Peyer's patch (tissue), 4 donors: ENCODE measurements around the gene AIFM1.

Experiments used
- POLR2A ChIP-seq, 2 donors: fragments of 450-650 bp; IDR thresholded peaks; one replicate each; pipeline ENCODE4 v1.5.1; 2017; ENCODE audit warnings: antibody characterized with exemption in 2 of 2, mild to moderate bottlenecking in 2 of 2, moderate library complexity in 2 of 2
- TF ChIP-seq, protein P1 (sequence below), 6 experiments: fragments of 450-650 bp in 4 of 6; fragments of 200-600 bp in 2 of 6; sonication (generic) in 1 of 6; IDR thresholded peaks; one replicate each; pipeline ENCODE4 v1.5.1; 2017 to 2019; ENCODE audit warnings: antibody characterized with exemption in 6 of 6, mild to moderate bottlenecking in 3 of 6, moderate library complexity in 1 of 6

DNA sequence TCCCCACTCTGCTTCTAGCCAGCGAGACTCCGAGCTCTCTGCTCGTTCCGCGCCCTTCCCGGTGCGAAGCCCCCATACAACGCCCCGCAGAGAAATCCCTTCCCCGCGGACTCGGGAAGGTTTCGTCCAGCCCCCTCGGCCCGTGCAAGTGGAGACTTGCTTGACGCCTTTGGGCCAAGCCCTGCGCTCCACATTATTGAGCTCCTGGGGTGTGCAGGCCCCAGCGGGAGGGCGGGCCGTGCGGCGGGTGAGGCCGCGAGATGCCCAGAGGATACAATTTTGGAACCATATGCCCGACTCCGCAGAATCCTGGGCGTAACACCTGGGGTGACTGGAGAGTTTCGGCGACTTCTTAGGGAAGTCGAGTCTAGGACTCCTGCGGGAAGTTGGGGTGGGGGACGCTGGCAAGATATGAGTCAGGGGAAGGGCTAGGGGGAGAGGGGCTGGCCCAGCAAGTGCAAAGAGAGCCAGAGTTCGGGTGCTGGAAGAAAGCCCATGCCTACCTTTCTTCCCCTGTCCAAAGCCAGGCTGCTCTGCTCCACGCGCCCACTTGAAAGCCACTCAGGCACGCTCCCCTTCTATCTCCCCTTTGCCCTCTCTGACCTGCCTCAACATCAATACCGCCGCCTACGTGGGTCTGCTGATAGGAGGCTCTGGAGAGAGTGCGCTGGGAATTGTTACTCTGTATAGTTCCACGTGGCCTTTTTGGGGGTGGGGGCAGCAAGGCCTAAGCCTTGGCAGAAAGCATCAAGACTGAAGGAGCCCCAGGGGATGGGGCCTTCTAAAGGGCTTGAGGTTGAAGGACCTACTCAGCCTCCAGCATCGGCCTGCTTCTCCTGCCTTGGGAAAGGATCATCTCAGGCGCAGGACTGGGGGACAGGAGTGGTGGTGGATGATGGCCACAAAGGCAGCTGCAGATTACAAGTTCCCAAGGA, 54.2 kb downstream of the AIFM1 start:
- TF ChIP-seq, protein P1, sequence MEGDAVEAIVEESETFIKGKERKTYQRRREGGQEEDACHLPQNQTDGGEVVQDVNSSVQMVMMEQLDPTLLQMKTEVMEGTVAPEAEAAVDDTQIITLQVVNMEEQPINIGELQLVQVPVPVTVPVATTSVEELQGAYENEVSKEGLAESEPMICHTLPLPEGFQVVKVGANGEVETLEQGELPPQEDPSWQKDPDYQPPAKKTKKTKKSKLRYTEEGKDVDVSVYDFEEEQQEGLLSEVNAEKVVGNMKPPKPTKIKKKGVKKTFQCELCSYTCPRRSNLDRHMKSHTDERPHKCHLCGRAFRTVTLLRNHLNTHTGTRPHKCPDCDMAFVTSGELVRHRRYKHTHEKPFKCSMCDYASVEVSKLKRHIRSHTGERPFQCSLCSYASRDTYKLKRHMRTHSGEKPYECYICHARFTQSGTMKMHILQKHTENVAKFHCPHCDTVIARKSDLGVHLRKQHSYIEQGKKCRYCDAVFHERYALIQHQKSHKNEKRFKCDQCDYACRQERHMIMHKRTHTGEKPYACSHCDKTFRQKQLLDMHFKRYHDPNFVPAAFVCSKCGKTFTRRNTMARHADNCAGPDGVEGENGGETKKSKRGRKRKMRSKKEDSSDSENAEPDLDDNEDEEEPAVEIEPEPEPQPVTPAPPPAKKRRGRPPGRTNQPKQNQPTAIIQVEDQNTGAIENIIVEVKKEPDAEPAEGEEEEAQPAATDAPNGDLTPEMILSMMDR (IDR thresholded peaks at IDR 0.05) = no peak
- no peak for TF ChIP-seq POLR2A (IDR thresholded peaks at IDR 0.05)
